KMS-11 (cell line): Measurements from ENCODE around the gene TTC34.

Experiments used
- H2AFZ ChIP-seq: fragments of 200-600 bp; sonication (generic); 2 replicates; pipeline ENCODE4 v1.6.1; 2016; ENCODE audit warnings: antibody characterized with exemption, mixed run types, low read depth
- H3K27ac ChIP-seq: fragments of 200-600 bp; sonication (generic); 2 replicates; pipeline ENCODE4 v1.6.1; 2016; ENCODE audit warnings: mild to moderate bottlenecking, mixed run types
- H3K27me3 ChIP-seq: fragments of 200-600 bp; sonication (generic); 2 replicates; pipeline ENCODE4 v1.6.1; 2017; ENCODE audit warnings: mild to moderate bottlenecking, low read depth, mixed run types, moderate library complexity; ENCODE audit not compliant: insufficient read depth
- H3K36me3 ChIP-seq: fragments of 200-600 bp; sonication (generic); 2 replicates; pipeline ENCODE4 v1.6.1; 2017; ENCODE audit warnings: mild to moderate bottlenecking, mixed run types; ENCODE audit not compliant: insufficient read depth
- H3K4me1 ChIP-seq: fragments of 200-600 bp; sonication (generic); 2 replicates; pipeline ENCODE4 v1.6.1; 2016; ENCODE audit warnings: mild to moderate bottlenecking, low read depth, mixed run types; ENCODE audit not compliant: poor library complexity, severe bottlenecking
- H3K4me2 ChIP-seq: fragments of 200-600 bp; sonication (generic); 2 replicates; pipeline ENCODE4 v1.7.0; 2016; ENCODE audit warnings: mild to moderate bottlenecking, mixed run types
- H3K4me3 ChIP-seq: fragments of 200-600 bp; sonication (generic); IDR thresholded peaks from 2 replicates; pipeline ENCODE4 v1.6.1; 2017; ENCODE audit warnings: low read depth, low read length, mixed read lengths; ENCODE audit not compliant: insufficient read depth
- H3K79me2 ChIP-seq: fragments of 200-600 bp; sonication (generic); 2 replicates; pipeline ENCODE4 v1.6.1; 2016; ENCODE audit warnings: low read depth, mixed run types; ENCODE audit not compliant: insufficient read depth
- H3K9ac ChIP-seq: fragments of 200-600 bp; sonication (generic); 2 replicates; pipeline ENCODE4 v1.6.1; 2016; ENCODE audit warnings: mild to moderate bottlenecking, mixed run types
- H4K20me1 ChIP-seq: fragments of 200-600 bp; sonication (generic); 2 replicates; pipeline ENCODE4 v1.6.1; 2016; ENCODE audit warnings: mild to moderate bottlenecking, mixed run types; ENCODE audit not compliant: insufficient read depth
- TF ChIP-seq, protein P1 (sequence below): fragments of 200-600 bp; sonication (generic); conservative IDR thresholded peaks from 2 replicates; pipeline ENCODE4 v1.6.1; 2017; ENCODE audit warnings: low read depth, mild to moderate bottlenecking, antibody characterized with exemption, low read length, moderate library complexity, mixed read lengths

Gene TTC34

DNA sequence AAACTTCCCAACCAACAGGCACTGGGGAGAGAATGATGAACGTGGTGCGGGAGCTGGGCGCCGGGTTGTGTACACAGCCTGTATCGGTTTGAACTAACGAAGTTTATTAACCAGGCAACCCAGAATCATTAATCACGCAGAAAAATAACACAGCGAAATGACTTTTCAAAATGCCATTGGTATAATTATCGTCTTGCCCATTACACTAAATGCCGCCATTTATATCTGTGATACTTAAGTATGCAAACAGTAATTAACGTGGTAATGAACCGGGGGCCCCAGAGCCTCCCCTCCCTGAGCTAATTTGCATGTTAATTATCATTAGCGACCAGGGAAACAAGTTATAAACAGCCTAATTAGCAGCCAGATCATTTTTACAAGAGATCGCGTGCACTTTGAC, 5.1 kb upstream of the TTC34 start:
- H3K4me3 ChIP-seq, result no peak overlapping the region
- no peak overlapping the region for H2AFZ ChIP-seq
- H3K27me3 ChIP-seq, result peaks cover 64% of the 10 kb centered on the region

DNA sequence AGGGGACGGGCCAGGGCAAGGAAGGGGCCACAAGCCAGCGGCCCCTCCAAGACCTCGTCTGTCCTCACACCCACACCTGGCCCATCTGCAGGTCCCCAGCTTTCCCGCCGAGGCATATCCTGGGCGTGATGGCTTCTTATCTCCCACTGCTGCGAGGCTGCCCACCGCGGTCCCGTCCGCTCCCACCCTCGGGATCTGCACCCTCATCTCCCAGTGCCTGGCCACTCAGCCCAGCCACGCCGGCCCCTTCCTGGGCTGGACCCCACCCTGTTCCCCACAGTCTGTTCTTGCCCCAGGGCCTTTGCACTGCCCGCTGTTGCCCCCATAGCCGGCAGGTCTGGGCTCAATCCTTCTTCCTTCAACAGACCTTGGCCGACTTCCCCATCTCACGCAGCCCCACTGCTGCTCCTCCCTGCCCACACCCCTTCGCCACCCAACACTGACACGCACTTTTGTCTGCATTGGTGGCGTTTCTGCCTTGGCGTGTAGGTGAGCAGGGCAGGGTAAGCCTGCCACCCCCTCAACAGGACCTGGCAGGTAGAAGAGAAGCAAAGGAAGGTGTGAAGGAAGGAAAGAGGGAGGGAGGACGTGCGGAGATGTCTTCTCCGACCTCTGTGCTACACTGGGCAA, 4.4 kb upstream of the TTC34 start:
- Histone ChIP-seq H3K9ac (no peak overlapping the region), H3K27ac (no peak overlapping the region), H2AFZ (no peak overlapping the region), H3K79me2 (no peaks in the 10 kb centered on the region), H3K36me3 (no peaks in the 10 kb centered on the region), H3K4me1 (no peaks in the 10 kb centered on the region), H3K4me2 (no peak overlapping the region), H4K20me1 (no peaks in the 10 kb centered on the region), H3K27me3 (peaks cover 64% of the 10 kb centered on the region), H3K4me3 (no peak overlapping the region)
- TF ChIP-seq, protein P1, sequence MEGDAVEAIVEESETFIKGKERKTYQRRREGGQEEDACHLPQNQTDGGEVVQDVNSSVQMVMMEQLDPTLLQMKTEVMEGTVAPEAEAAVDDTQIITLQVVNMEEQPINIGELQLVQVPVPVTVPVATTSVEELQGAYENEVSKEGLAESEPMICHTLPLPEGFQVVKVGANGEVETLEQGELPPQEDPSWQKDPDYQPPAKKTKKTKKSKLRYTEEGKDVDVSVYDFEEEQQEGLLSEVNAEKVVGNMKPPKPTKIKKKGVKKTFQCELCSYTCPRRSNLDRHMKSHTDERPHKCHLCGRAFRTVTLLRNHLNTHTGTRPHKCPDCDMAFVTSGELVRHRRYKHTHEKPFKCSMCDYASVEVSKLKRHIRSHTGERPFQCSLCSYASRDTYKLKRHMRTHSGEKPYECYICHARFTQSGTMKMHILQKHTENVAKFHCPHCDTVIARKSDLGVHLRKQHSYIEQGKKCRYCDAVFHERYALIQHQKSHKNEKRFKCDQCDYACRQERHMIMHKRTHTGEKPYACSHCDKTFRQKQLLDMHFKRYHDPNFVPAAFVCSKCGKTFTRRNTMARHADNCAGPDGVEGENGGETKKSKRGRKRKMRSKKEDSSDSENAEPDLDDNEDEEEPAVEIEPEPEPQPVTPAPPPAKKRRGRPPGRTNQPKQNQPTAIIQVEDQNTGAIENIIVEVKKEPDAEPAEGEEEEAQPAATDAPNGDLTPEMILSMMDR, result no peak

More for the DNA sequence above, 5.1 kb upstream of the TTC34 start:
- no peak overlapping the region for H3K4me2 ChIP-seq
- H4K20me1 ChIP-seq, result no peaks in the 10 kb centered on the region
- H3K79me2 ChIP-seq, result no peaks in the 10 kb centered on the region
- no peaks in the 10 kb centered on the region for H3K36me3 ChIP-seq
- H3K27ac ChIP-seq, result no peak overlapping the region
- TF ChIP-seq, protein P1, result no peak
- H3K4me1 ChIP-seq, result no peaks in the 10 kb centered on the region
- H3K9ac ChIP-seq, result no peak overlapping the region

DNA sequence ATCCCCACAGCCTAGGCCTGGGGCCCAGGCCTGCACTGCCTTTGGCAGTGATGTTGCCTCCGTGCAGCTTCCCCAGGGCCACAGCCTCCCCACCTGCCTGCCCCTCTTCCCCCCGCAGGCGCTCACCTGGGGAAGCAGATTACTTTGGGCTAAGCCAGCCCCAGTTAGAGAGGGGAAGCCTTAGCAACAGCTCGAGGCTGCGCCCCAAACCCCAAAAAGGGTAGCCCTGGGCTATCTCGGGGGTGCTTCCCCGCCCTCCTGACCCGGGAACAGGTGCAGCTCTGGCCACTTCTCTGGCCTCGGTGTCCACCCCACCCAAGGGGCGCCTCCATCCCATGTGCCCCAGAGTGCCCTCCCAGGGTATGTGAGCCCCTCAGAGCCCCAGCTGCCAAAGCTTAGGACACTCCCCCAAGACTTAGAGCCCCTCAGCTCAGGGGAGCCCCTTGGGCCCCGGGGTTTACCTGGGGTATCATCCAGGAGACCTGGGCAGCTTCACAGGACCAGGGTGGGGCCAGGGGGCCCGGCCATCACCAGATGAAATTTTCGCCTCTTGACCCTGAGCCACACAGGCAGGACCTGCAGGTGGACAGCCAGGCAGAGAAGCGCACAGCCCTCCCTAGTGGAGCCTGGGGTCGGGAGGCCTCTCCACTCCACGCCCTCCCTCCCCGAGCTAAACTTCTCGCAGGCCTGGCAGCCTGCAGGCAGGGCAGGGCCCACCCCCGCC, 3.3 kb upstream of the TTC34 start:
- no peaks in the 10 kb centered on the region for H3K79me2 ChIP-seq
- H3K4me2 ChIP-seq, result no peak overlapping the region
- H2AFZ ChIP-seq, result no peak overlapping the region
- no peaks in the 10 kb centered on the region for H3K4me1 ChIP-seq
- H3K27me3 ChIP-seq, result peaks cover 73% of the 10 kb centered on the region
- TF ChIP-seq, protein P1, result no peak
- H3K9ac ChIP-seq, result no peak overlapping the region
- no peaks in the 10 kb centered on the region for H4K20me1 ChIP-seq
- no peak overlapping the region for H3K27ac ChIP-seq
- H3K4me3 ChIP-seq, result no peak overlapping the region
- no peaks in the 10 kb centered on the region for H3K36me3 ChIP-seq

DNA sequence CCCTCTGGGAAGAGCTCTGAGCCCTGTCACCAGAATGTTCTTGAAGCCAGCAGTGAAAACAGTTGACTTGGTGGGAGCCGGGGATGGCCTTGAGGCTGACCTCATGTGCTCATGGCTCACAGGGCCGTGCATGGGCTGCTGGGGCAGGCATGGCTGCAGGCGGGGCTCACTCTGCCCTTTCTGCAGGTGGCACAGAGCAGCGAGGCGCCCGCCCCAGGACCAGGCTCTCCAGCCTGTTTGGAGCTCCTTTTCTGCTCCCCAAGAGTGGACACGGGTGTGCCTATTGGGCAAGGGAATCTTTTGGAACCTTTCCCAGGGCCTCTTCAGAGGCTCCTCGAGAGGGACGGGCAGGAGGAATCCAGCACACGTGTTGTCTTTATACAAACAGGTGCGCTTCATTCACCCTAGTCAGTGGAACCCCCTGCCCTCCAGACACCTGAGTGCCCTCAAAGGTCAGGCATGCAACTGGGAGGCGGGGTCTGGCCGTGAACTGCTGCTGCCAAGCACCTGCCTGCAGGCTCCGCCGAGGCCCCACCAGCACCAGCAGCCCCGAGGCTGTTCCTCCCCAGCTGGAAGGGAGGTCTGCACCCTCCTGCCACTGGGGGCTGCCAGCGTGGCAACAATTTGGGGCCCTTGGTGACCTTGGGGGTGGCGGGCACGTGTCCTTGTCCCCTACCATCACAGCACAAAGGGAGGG, 2.6 kb upstream of the TTC34 start:
- Histone ChIP-seq H3K27me3 (peaks cover 75% of the 10 kb centered on the region), H3K27ac (no peak overlapping the region), H2AFZ (no peak overlapping the region), H3K9ac (no peak overlapping the region), H3K79me2 (no peaks in the 10 kb centered on the region), H3K4me3 (no peak overlapping the region), H3K36me3 (no peaks in the 10 kb centered on the region), H3K4me1 (no peaks in the 10 kb centered on the region), H3K4me2 (no peak overlapping the region), H4K20me1 (no peaks in the 10 kb centered on the region)
- TF ChIP-seq, protein P1, result no peak
